Ishikawa (cell line): Measurements from ENCODE around the gene SSTR3.

Experiments used
- CEBPB ChIP-seq: IDR thresholded peaks from 2 replicates; pipeline ENCODE4 v1.6.1; 2012
- REST ChIP-seq: IDR thresholded peaks from 2 replicates; pipeline ENCODE4 v1.6.1; 2012; ENCODE audit warnings: low read depth, mild to moderate bottlenecking

- TF ChIP-seq REST = no peak
- no peak for TF ChIP-seq CEBPB
These were observed 37.7 kb upstream of the SSTR3 start for GRCh38 chr22:37249986-37250385.
